Measurements from ENCODE around the gene DEDD. TPM values are rescaled to one million over a fixed set of nuclear protein-coding genes. Genes with fewer than 3 reads are reported as not detected.

Gene DEDD
- total RNA-seq, 1 experiment from 2014 or later = 23.1 TPM

DNA sequence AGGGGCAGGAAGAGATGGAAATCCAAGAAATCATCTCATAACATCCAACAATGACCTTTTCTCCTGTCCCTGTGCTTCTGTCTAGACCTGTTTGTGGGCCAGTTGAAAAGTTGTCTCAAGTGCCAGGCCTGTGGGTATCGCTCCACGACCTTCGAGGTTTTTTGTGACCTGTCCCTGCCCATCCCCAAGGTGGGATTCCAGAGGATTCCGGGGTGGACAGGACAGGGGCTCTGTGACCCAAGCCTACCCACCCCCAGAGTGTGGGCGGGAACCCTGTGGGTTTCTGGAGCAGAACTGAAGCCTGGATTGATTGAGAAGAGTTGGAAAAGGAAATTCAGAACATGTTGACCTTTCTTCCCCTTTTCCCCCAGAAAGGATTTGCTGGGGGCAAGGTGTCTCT is 31.3 kb upstream of the DEDD start:
- no peak for DNase-seq (ENCODE audit: low read depth)

DNA sequence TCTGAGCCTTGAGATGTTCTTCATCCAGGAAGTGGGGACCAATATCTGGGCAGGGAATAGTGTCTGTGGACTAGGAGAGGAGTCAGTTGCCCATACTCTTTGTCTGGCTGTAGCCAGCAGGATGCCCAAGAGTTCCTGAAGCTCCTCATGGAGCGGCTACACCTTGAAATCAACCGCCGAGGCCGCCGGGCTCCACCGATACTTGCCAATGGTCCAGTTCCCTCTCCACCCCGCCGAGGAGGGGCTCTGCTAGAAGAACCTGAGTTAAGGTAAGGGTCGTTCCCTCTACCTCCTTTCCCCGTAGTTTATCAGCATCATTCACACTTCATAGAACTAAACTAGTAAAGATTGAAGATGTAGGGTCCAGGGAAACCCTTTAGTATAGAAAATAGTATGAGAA is 30.3 kb upstream of the DEDD start:
- no peak for DNase-seq (ENCODE audit: low read depth)

DNA sequence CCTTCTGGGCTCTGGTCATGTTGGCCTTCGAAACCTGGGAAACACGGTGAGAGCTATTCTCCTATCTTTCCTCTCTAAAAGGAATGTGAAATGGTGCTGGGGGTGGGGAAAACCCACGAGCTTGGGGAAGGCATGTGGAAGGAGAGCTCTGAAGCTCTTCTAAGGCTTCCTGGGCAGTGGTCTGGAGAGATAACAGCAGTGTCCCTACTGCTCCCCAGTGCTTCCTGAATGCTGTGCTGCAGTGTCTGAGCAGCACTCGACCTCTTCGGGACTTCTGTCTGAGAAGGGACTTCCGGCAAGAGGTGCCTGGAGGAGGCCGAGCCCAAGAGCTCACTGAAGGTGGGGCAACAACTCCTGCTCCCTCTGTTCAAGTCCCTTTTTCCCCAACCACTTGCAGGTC is 29.6 kb upstream of the DEDD start:
- DNase-seq (ENCODE audit: low read depth) = no peak

DNA sequence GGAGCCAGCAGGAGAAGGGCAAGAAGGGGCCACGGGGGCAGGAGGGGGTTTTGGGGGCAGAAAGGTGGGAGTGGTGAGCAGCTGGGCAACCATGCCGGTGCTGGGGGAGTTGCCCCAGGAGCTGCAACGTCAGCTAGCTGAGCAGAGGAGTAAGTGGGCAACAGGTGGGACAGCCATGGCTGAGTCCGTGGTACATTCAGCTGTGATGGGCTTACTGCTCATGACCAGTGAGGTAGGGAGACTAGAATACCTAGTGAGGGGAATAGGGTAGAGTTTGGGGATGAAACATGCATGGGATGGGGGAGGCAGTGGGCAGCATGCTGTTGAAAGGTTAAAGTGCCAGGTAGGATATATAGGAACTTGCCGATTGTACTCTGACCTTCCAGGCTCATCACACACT is 29.2 kb upstream of the DEDD start:
- no peak for DNase-seq (ENCODE audit: low read depth)

DNA sequence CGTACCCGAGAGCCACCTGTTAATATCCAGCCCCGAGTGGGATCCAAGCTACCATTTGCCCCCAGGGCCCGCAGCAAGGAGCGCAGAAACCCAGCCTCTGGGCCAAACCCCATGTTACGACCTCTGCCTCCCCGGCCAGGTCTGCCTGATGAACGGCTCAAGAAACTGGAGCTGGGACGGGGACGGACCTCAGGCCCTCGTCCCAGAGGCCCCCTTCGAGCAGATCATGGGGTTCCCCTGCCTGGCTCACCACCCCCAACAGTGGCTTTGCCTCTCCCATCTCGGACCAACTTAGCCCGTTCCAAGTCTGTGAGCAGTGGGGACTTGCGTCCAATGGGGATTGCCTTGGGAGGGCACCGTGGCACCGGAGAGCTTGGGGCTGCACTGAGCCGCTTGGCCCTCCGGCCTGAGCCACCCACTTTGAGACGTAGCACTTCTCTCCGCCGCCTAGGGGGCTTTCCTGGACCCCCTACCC is 28.2 kb upstream of the DEDD start:
- no peak for DNase-seq (ENCODE audit: low read depth)

DNA sequence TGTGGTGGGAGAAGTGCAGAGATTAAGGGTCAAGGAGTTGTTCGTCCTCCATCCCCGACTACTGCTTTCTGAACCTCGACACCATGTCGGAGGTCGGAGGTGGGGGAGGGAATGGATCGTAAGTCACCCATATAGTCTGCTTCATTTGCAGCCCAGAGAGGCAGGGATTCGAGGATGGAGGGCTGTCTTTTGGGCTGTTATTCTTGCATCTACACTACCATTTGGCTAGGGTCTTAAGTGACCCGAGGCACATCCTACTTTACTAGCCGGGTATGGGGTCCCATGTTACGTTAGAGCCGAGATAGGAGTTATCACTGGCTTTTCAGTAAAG is 27.4 kb upstream of the DEDD start:
- DNase-seq (ENCODE audit: low read depth) = no peak

DNA sequence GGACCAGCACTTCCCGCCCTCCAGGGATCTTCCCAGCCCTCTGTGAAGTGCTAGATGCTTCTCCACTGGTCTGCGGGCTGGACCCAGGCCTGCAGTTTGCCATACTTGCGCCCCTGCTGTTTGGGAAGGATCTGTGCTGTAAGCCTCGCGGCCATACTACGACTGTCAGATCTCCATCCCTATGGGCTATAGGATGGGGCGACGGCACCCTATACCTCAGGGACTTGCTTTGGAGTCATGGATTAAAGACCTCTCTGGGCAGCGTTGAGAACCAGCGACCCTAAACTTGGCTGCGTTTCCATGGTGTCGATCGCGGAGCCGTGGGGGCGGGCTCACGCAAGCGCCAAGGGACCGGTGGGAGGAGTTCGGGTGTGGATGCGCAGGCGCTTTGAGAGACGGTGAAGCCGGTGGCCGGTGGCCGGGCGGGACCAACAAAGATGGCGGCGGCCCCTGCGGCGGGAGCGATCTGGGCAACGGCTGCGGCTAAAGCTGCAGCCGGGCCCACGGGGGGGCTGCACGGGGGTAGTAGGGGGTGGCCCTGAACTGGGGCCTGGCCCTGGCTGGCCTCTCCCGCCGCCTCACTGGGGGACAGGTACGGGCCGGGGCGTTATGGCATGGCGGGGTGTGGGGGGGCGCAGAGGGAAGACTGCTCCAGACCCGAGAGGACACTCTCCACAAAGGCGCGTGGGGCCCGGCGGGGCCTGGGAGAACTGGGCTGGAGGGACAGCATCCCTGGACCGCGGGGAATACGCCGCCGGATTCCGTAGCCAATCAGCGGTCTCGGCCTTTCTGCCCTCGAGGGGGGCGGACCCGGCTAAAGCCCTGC is 26.8 kb upstream of the DEDD start, which contains the start of gene USP21:
TSS of gene USP21 (plus strand) at position 414 of the 826 bp plus-strand sequence. CDS start 1,141 bp downstream, outside the sequence.
- peak; percentile 85 for DNase-seq (ENCODE audit: low read depth)

DNA sequence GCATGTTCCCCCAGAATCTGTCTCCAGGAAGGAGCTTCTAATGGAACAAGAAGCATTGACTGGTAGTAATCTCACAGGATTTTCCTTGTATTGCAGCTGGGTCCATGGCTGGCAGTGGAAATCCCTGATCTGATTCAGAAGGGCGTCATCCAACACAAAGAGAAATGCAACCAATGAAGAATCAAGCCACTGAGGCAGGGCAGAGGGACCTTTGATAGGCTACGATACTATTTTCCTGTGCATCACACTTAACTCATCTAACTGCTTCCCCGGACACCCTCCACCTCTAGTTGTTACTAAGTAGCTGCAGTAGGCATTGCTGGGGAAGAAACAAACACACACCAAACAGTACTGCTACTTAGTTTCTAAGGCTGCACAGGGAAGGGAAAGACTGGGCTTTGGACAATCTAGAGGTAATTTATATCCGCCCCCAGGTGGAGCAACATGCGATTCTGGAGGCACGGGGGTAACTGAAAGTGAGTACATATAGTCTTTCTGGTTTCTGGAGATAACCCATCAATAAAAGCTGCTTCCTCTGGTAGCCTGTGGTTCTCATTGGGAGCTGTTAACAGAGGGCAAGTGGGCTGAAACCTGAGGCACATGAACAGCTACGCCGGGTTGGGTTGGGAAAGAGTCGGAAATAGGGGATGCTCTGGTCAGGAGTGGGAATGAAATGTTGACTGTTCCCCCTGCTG is 26.0 kb upstream of the DEDD start:
- DNase-seq (ENCODE audit: low read depth) = no peak

DNA sequence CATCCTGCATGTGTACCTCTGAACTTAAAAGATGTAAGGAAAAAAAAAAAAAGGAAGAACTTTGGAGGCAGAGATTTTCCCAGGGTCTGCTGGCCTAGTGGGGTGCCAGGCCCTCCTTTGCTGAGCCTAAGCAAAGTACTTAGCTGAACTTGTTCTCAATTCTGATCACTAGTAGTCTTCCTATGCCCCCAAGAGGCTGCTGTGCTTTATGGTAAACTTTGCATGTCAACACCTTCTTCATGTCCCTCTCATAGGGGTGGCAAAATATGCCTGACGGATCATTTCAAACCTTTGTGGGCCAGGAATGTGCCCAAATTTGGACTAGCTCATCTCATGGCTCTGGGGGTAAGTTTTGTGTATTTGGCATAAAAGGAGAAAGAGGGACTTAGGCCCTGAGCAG is 25.4 kb upstream of the DEDD start:
- DNase-seq (ENCODE audit: low read depth) = no peak

DNA sequence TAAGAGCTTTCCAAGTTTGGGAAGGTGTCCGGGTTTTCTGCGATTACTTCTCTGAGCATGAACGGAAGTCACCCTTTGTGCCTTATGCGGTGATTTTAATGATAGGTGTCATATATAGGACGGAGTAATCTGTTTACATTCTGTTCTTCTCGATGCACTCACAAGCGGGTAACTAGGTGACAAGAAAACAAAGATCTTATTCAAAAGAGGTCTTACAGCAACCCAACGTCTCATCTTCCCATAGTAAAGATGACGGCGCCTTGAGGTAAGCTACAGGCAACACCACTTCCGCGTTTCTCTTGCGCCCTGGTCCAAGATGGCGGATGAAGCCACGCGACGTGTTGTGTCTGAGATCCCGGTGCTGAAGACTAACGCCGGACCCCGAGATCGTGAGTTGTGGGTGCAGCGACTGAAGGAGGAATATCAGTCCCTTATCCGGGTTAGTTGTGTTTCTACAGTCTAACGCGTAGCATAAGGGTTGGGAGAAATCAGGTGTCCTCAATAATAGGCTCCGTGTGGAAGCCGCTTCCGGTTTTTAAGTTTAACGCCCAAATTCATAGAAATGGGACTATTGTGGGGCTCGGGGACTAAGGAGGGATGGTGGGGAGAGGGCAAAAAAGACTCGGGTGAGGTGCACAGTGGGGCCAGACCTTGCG is 21.3 kb upstream of the DEDD start, which contains the start of gene UFC1:
TSS of gene UFC1 (plus strand) at position 297 of the 656 bp plus-strand sequence. CDS start at position 317, 20 bp downstream.
- DNase-seq (ENCODE audit: low read depth) = peak; percentile 86

DNA sequence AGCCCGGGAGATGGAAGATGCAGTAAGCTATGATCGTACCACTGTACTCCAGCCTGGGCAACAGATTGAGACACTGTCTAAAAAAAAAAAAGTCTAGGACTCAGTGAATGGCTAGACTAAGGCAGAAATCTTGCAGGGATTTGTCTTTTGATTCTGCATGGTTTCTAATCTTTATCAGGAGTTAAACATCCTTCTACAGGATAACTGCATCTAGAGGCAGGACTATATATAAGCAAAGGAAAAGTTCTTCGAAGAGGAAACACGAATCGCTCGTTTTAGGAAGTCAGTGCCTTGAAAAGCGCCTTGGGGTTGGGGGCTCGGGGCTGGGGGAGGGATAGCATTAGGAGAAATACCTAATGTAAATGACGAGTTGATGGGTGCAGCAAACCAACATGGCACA is 20.7 kb upstream of the DEDD start:
- no peak for DNase-seq (ENCODE audit: low read depth)

DNA sequence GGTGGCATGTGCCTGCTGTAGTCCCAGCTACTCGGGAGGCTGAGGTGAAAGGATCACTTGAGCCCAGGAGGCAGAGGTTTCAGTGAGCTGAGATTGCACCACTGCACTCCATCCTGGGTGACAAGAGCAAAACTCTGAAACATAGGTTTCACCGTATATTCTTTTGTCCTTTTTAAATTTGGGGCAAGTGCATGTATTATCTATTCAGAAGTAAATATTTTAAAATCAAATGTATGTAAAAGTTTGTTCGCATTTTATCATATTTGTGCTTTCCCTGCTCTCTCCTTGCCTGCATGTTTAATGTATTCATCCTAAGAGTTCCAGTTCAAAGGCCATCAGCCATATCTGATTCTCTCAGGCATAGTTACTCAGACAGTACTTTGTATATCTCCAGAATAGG is 13.4 kb upstream of the DEDD start:
- DNase-seq (ENCODE audit: low read depth) = no peak

DNA sequence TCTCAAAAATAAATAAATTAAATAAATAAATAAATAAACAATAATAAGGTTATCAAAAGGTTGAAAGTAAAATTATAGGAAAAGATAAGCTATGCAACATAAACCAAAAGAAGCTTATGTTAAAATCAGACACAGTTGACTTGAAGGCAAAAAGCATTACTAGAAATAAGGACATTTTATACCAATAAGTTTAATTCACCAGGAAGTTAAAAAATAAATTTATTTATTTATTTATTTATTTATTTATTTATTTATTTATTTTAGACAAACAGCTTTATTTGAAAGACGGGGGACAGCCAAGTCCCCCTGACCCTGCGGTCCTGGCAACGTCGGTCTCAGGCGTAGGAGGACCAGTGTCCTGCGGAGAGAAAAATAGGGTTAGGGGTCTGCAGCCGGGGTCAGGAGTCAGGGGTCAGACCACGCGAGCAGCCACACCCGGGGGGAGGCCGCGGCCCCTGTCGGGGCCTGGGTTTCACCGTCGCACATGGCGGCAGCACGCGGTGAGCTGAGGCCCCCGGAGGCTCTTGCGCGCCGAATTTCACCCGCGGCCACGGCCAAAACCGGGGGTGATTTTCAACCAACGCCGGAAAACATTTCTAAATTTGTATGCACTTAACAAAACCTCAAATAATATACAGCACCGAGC is 8.4 kb upstream of the DEDD start:
- no peak for DNase-seq (ENCODE audit: low read depth)

DNA sequence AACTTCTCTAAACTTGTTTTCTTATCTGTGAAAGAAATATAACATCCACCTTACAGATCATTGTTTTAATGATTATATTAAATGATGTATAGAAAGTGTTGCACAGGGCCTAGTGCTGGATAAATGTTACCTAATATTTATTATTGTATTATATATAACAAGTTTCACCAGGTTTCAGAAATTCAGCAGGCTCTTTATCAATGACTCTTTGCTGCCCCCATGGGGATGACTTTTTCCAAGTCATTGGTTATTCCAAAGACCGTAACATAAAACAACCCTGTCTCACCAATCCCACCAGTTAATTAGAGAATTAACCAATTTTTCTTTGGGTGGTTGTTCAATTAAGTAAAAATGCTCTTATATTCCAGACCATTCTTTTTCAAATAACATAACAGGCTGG is 7.3 kb upstream of the DEDD start:
- peak; percentile 40 for DNase-seq (ENCODE audit: low read depth)

DNA sequence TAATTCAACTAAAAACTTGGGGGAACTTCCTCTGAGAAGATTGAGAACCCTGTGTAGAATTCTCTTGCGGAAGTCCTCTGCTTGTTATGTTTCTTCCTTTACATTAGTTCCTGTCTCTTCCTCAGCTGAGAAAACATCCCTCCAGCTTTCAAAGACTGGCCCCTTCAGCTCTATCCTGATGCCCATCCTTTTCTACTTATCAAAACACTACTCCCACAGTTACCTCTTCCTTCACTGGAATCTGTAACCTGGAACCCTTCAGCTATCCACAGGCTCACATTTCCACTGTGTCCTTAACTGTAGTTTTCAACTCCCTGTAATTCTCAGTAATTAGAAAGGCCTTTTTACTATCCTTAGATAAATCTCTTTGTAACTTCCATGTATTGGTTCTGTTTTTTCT is 6.0 kb upstream of the DEDD start:
- DNase-seq (ENCODE audit: low read depth) = no peak

DNA sequence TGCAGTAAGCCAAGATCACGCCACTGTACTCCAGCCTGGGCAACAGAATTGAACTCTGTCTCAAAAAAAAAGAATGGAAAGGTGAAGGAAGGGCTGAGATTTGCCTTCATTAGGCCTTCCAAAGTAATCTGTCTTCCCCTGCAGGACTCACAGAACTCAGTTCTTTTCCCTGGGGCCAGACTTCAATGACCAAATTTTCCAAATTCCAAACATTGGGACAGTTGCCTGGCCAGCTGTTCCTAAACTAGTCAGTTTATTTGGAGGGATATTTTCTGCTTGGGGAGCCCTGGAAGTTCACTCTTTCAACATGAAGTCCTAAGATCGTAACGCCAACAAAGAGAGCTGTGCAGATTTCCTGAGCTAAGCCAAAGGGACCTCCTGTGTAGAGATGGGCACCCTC is 5.4 kb upstream of the DEDD start:
- DNase-seq (ENCODE audit: low read depth) = no peak

DNA sequence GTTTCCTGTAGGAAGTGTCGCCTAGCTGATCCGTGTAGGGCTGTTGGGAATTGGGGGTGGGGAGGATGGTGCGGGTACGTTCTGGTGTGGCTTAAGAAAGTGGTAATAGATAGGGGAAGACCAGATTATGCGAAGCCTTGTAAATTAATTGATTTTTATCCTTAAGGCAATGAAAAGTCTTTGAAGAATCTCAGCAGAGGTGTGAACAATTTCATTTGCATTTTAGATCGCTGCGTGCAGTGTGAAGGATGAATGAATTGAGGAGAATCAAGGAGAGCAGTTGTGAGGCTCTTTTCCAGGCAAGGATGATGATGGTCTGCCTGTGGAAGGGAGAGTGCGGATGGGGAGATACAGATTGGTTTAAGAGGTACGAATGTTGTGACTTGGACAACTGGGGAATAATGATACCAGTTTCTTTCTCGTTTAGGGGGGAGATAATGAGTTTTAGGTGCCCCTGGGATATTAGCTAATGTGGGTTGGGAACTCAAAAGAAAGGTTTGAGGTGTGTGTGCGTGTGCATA is 813 bp upstream of the DEDD start:
- DNase-seq (ENCODE audit: low read depth) = no peak

DNA sequence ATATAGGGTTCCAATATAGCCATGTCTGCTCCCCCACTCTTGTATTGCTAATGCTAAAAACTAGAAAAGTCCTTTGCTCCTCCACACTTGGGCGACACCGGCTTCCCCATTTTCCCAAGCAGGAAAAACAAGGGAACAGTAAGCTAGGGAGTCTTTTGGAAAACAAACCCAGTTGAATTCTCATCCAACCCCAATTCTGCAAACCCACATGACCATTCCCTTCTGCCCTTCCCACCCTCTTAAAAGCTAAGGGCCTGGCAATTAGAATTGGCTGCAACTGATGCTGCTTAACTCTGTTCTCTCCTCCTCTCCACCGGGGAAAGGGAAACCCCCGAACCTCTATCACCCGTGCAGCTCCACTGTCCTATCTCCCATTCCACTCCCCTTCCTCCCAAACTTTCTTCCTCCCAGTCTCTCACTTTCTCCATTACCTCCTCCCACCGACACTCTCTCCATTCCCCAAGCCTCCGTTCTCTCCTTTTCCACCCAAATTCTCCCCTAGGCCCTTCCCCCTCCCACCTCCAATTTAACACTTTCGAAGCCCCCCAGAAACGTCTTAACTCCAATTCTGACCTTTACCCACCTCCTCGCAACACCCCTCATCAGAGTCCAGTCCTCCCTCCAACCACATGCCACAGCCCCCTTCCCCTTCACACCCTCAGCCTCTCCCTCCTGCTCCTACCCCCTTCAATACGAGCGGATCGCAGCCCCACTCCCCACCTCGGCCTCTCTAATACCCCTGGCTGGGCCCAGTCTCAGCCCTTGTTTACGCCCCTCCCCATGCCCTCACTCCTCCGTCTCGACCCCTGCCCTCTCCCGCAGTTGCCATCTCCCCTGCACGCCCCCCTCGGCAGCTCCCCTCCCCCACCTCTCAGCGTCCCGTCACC is 701 bp downstream of the DEDD start:
- DNase-seq (ENCODE audit: low read depth) = no peak

DNA sequence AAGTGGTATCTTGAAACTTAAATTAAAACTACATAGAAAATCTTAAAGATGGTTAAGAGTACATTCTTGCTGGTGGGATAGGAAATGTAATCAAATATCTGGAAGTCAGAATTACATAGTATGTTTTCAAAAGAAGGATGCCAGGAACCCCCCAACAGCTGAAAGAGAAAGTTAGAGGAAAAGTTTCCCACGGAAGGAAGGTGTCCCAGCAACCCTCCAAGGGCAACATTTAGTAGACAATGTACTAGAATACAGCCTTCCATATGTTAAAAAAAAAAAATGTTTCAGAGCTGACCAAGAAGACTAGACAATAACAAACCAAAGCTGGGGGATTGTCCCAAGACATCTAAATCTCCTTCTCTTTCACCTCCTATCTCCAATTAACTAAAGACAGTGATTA is 2.2 kb downstream of the DEDD start:
- no peak for DNase-seq (ENCODE audit: low read depth)

DNA sequence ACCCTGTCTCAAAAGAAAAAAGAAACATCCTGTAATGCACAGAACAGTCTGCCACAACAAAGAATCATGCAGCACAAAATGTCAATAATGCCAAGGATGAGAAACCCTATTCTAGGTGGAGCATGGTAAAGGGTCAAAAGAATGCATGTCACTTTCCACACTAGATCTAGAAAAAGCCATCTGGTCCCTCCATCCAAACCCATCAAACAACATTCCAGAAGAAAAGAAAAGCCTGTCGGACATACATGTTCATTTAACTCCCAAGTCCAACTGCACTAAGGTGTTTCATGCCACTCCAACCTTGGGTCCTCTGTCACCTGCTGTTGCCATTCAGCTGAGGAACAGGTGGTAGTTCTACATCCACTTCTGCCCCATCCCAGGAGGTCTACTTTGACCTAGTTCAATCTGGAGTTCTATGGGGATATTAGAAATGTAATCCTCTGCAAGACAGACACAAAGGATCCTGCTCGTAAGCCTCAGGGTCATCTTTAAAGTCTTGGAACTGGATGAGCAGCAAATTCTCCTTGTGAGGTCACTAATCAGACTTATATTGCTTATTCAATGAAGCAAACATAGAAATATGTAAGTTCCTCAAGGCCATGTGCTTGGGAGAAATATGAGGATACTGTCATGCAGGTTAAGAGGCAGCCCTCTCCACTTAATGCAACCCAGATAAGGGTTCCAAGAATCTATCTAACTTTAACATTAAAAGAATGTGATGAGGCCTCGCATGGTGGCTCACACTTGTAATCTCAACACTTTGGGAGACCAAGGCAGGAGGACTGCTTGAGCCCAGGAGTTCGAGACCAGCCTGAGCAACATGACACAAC is 3.7 kb downstream of the DEDD start:
- no peak for DNase-seq (ENCODE audit: low read depth)

Data from RPMI7951 (cell line).